Activated naive CD8-positive, alpha-beta T cell treated with anti-CD3 and anti-CD28 coated beads, Interleukin-2, amount 50 U/mL, for 24 hours (primary cell): Measurements from ENCODE around the gene LRIG1.
"Not testable (repeated sequence)": the region's sequence is repeated elsewhere in the genome, so short reads cannot be mapped to it uniquely, and the experiment has no call there.

Experiments
- ATAC-seq: fragments of 150-1000 bp; cut with Tn5 transposase; one replicate; pipeline ENCODE4 v1.10.0; 2021
- DNase-seq: peaks from one replicate; pipeline ENCODE4 v3.0.0; 2021
- H3K27ac Mint-ChIP-seq: one replicate; pipeline ENCODE4 v1.8.0; 2021; ENCODE audit warnings: mild to moderate bottlenecking, mixed read lengths
- H3K27me3 Mint-ChIP-seq: one replicate; pipeline ENCODE4 v1.8.0; 2021; ENCODE audit warnings: mixed read lengths
- H3K36me3 Mint-ChIP-seq: one replicate; pipeline ENCODE4 v1.8.0; 2021; ENCODE audit warnings: low read depth, mixed read lengths
- H3K4me1 Mint-ChIP-seq: one replicate; pipeline ENCODE4 v1.8.0; 2021; ENCODE audit warnings: mixed read lengths
- H3K4me3 Mint-ChIP-seq: one replicate; pipeline ENCODE4 v1.8.0; 2021; ENCODE audit warnings: mild to moderate bottlenecking, moderate library complexity, mixed read lengths
- H3K9me3 Mint-ChIP-seq: one replicate; pipeline ENCODE4 v1.8.0; 2021; ENCODE audit warnings: mixed read lengths

The LRIG1 gene

GRCh38 chr3:66426135-66426534 lies 74.7 kb downstream of the LRIG1 start:
- ATAC-seq, result no peak
- Mint-ChIP-seq H3K27me3 (no peaks in the 10 kb centered on the region), H3K4me1 (peaks cover 12% of the 10 kb centered on the region), H3K9me3 (peaks cover 14% of the 10 kb centered on the region), H3K27ac (no peak overlapping the region), H3K4me3 (no peak overlapping the region), H3K36me3 (peaks cover 23% of the 10 kb centered on the region)
- DNase-seq, result no peak

GRCh38 chr3:66425576-66426114 lies 75.2 kb downstream of the LRIG1 start:
- no peak for ATAC-seq
- Mint-ChIP-seq H3K36me3 (peaks cover 26% of the 10 kb centered on the region), H3K9me3 (peaks cover 19% of the 10 kb centered on the region), H3K27ac (no peak overlapping the region), H3K4me1 (peaks cover 12% of the 10 kb centered on the region), H3K4me3 (no peak overlapping the region), H3K27me3 (no peaks in the 10 kb centered on the region)
- no peak for DNase-seq

GRCh38 chr3:66425032-66425431 lies 75.8 kb downstream of the LRIG1 start:
- ATAC-seq (no peak), DNase-seq (no peak)
- H3K9me3 Mint-ChIP-seq, result peaks cover 25% of the 10 kb centered on the region
- H3K27me3 Mint-ChIP-seq, result no peaks in the 10 kb centered on the region
- peaks cover 32% of the 10 kb centered on the region for H3K36me3 Mint-ChIP-seq
- H3K4me3 Mint-ChIP-seq, result no peak overlapping the region
- H3K27ac Mint-ChIP-seq, result peak overlapping the region; percentile 20
- peaks cover 12% of the 10 kb centered on the region for H3K4me1 Mint-ChIP-seq

GRCh38 chr3:66423791-66424190 lies 77.0 kb downstream of the LRIG1 start:
- Mint-ChIP-seq H3K36me3 (peaks cover 28% of the 10 kb centered on the region), H3K27me3 (no peaks in the 10 kb centered on the region), H3K4me3 (no peak overlapping the region), H3K9me3 (peaks cover 26% of the 10 kb centered on the region), H3K4me1 (peaks cover 12% of the 10 kb centered on the region), H3K27ac (no peak overlapping the region)
- DNase-seq (no peak), ATAC-seq (peak; percentile 36)

- ATAC-seq, DNase-seq, H3K4me3 Mint-ChIP-seq, H3K27me3 Mint-ChIP-seq, H3K27ac Mint-ChIP-seq: not testable (repeated sequence)
- Mint-ChIP-seq H3K9me3 (peaks cover 26% of the 10 kb centered on the region), H3K4me1 (peaks cover 12% of the 10 kb centered on the region), H3K36me3 (peaks cover 28% of the 10 kb centered on the region)
Measured at GRCh38 chr3:66421893-66422292, 78.9 kb downstream of the LRIG1 start.

GRCh38 chr3:66421144-66421543 lies 79.7 kb downstream of the LRIG1 start:
- H3K27me3 Mint-ChIP-seq, H3K27ac Mint-ChIP-seq, H3K4me3 Mint-ChIP-seq, DNase-seq, H3K4me1 Mint-ChIP-seq, ATAC-seq: not testable (repeated sequence)
- peaks cover 26% of the 10 kb centered on the region for H3K9me3 Mint-ChIP-seq
- peaks cover 28% of the 10 kb centered on the region for H3K36me3 Mint-ChIP-seq

GRCh38 chr3:66419036-66419435 lies 81.8 kb downstream of the LRIG1 start:
- Mint-ChIP-seq H3K27ac (no peak overlapping the region), H3K9me3 (peaks cover 26% of the 10 kb centered on the region), H3K4me3 (no peak overlapping the region), H3K4me1 (no peaks in the 10 kb centered on the region), H3K36me3 (peaks cover 28% of the 10 kb centered on the region), H3K27me3 (no peaks in the 10 kb centered on the region)
- ATAC-seq (no peak), DNase-seq (no peak)

GRCh38 chr3:66418475-66418931 lies 82.3 kb downstream of the LRIG1 start:
- DNase-seq (no peak), ATAC-seq (no peak)
- Mint-ChIP-seq H3K4me1 (peaks cover 3% of the 10 kb centered on the region), H3K9me3 (peaks cover 24% of the 10 kb centered on the region), H3K27me3 (no peaks in the 10 kb centered on the region), H3K36me3 (peaks cover 27% of the 10 kb centered on the region), H3K4me3 (no peak overlapping the region), H3K27ac (no peak overlapping the region)

- Mint-ChIP-seq H3K27me3 (no peaks in the 10 kb centered on the region), H3K36me3 (peaks cover 14% of the 10 kb centered on the region), H3K4me3 (no peak overlapping the region), H3K27ac (no peak overlapping the region), H3K9me3 (peaks cover 14% of the 10 kb centered on the region), H3K4me1 (peaks cover 15% of the 10 kb centered on the region)
- no peak for ATAC-seq
- no peak for DNase-seq
Measured at GRCh38 chr3:66416556-66417304, 84.1 kb downstream of the LRIG1 start.

- Mint-ChIP-seq H3K27me3 (no peaks in the 10 kb centered on the region), H3K4me3 (no peak overlapping the region), H3K9me3 (peaks cover 10% of the 10 kb centered on the region), H3K36me3 (peaks cover 14% of the 10 kb centered on the region), H3K4me1 (peaks cover 15% of the 10 kb centered on the region), H3K27ac (no peak overlapping the region)
- ATAC-seq (no peak), DNase-seq (no peak)
Measured at GRCh38 chr3:66415867-66416428, 84.9 kb downstream of the LRIG1 start.

GRCh38 chr3:66414846-66415245 lies 86.0 kb downstream of the LRIG1 start:
- DNase-seq (no peak), ATAC-seq (no peak)
- H3K27ac Mint-ChIP-seq, result no peak overlapping the region
- H3K27me3 Mint-ChIP-seq, result no peaks in the 10 kb centered on the region
- H3K4me3 Mint-ChIP-seq, result no peak overlapping the region
- H3K9me3 Mint-ChIP-seq, result no peaks in the 10 kb centered on the region
- H3K4me1 Mint-ChIP-seq, result peaks cover 15% of the 10 kb centered on the region
- H3K36me3 Mint-ChIP-seq, result peaks cover 5% of the 10 kb centered on the region

- Mint-ChIP-seq H3K27me3 (no peaks in the 10 kb centered on the region), H3K4me3 (no peak overlapping the region), H3K4me1 (peaks cover 15% of the 10 kb centered on the region), H3K9me3 (no peaks in the 10 kb centered on the region), H3K36me3 (peaks cover 4% of the 10 kb centered on the region), H3K27ac (peak overlapping the region; percentile 59)
- DNase-seq (peak; percentile 9), ATAC-seq (peak; percentile 93)
Measured at GRCh38 chr3:66413151-66413751, 87.6 kb downstream of the LRIG1 start.

GRCh38 chr3:66411961-66412887 lies 88.6 kb downstream of the LRIG1 start:
- ATAC-seq, result no peak
- Mint-ChIP-seq H3K27me3 (no peaks in the 10 kb centered on the region), H3K4me3 (no peak overlapping the region), H3K9me3 (no peaks in the 10 kb centered on the region), H3K4me1 (peaks cover 17% of the 10 kb centered on the region), H3K36me3 (peaks cover 4% of the 10 kb centered on the region), H3K27ac (no peak overlapping the region)
- DNase-seq, result no peak

GRCh38 chr3:66411474-66411873 lies 89.3 kb downstream of the LRIG1 start:
- Mint-ChIP-seq H3K27ac (no peak overlapping the region), H3K4me1 (peaks cover 17% of the 10 kb centered on the region), H3K36me3 (peaks cover 4% of the 10 kb centered on the region), H3K9me3 (no peaks in the 10 kb centered on the region), H3K27me3 (no peaks in the 10 kb centered on the region), H3K4me3 (no peak overlapping the region)
- no peak for ATAC-seq
- no peak for DNase-seq
